Middle frontal gyrus (tissue), 1 donor: ENCODE measurements around the gene NISCH.

Source experiments
- DNase-seq: peaks from one replicate; pipeline ENCODE4 v3.0.0-alpha.2; 2015; ENCODE audit warnings: low spot score; ENCODE audit errors: extremely low spot score

NISCH gene

DNA sequence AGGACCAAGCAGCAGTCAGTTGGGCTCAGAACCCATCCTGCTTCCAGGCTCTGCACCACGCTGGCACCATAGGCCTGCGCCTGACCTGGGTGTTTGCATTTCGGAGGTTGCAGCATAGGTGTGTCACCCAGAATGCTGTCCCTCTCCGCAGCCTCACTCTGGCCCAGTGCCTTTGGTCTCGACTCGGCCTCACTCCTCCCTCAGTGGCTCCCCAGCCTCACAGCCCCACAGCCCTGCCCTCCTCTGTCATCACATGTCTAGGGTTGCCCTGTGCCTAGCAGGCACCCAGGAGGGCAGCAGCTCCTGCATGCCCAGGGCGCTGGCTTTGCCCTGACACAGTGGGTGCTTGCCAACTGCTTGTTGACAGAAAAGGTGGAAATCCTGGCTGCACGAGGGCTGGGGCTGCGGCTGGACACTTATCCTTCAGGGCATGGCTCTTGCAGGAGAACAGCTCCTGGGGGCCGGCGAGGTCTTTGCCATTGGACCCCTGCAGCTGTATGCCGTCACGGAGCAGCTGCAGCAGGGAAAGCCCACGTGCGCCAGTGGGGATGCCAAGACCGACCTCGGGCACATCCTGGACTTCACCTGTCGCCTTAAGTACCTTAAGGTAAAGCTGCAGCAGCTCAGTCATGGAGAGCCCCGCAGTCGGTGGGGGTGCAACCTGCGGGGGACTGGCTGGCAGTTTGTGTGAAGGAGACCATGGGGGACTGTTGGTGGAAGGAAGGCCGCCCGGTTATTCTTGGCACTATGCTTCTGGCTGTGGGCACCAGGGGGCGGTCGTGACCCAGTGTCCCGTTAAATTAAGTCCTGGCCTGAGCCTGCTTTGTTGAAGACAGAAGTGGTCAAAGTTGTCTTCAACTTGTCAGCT, 16.2 kb downstream of the NISCH start:
- DNase-seq: no peak

DNA sequence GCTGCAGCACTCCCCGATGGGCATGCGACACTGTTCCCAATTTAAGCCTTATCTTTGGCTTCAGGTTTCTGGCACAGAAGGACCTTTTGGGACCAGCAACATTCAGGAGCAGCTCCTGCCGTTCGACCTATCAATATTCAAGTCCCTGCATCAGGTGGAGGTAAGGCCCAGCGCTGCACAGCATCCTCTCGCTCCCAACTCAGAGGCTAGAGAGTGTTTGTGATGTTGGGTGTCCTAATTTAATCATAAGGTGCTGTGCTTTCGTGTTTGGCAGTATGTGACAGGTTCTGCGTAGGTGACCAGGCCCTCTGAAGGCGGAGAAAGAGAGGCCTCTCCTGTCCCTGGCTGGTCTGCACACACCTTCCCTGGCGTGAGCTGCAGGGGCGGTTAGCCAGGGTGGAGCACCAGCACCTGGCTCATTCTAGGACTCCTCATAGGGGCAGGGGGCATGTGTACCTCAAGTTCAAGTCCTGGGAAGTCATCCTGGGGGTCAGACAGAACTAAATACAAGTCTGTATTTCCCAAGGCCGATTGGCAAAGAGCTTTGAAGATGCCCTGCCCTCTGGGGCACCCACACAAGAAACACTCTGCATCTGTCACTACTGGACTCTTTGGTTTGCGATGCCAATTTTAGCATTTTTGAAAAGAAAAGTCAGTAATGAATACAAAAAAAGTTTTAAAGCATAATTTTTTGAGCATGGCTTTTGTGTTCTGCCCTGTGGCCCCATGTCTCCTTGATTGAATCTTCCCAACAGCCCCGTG, 17.0 kb downstream of the NISCH start:
- DNase-seq: no peak

GRCh38 chr3:52473026-52473425, 17.6 kb downstream of the NISCH start:
- DNase-seq: no peak

GRCh38 chr3:52477076-52477795, 21.8 kb downstream of the NISCH start:
- DNase-seq: no peak

GRCh38 chr3:52477796-52478095, 22.3 kb downstream of the NISCH start:
- no peak for DNase-seq

DNA sequence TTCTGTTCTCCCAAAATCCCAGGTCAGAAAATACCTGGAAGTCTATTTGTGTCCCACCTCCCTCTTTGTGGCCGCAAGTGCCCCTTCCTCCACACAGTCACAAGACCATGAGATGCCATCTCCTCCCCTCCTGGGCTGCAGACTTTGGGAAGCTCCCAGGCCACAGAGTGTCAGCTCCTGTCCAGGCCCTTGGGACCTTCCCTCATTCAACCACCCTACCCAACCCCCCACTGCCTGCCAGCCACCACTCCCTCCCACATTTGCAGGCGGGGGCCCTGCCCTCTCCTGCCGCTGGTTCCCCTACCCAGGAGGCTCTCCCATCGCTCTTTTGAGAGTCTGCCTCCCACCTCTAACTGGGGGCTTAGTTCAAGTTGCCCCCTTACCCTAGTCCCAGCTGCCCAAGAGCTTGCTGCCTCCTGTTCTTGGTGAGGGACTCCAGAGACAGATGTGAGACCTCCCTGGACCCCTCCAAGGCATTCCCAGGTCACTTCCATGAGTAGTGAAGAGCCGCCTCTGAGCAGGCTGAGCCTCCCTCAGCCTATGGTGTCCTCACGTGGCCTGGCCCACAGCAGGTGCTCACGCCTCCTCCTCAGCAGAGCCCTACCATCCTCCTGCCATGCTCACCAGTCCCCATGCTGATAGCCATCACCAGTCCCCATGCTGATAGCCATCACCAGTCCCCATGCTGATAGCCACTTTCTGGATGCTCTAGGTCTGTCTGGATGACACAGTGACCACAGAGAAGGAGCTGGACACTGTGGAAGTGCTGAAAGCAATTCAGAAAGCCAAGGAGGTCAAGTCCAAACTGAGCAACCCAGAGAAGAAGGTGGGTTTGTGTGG, 23.9 kb downstream of the NISCH start:
- DNase-seq: no peak

- DNase-seq: no peak
Measured at GRCh38 chr3:52479877-52480575, 24.6 kb downstream of the NISCH start.

DNA sequence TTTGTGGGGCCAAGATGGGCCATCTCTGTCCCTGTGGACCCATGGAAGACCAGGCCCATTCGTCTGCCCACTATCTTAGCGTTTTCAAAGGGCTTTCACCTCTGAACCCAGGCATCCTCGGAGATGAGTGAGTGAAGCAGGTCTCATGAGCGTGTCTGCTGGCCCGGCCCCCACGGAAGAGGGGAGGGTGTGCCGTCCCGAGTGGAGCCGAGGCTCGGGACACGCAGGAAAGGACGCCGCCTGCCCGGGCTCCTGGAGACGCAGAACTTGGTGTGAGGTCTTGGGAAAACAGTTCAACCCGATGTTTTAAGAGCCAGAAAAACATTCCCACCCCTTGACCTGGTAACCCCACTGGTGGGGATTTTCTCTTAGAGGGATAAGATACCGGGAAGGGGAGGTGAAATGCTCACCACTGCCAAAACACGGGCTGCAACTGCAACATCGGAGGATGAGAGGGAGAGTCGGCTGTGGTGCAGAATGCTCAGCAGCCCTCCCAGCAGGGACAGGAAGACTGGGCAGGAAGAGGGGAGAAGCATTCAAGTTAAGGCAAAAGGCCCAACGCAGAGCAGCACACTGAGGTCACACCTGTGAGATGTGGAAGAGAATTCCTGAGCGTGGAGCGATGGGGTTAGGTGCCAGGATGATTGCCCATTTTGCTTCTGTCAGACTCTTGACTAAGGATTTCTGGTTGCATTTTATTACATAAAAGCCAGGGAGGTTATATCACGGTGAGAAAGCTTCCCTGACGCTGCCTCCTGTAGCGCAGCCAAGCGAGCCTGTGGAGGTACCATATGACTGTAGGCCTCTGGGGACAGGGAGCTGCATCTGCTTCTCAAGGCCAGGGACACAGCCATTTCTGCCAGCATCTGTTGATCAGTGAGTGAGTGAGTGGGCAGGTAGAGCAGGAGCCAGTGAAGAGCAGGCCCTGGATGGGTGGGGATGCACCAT, 25.6 kb downstream of the NISCH start:
- DNase-seq: no peak

GRCh38 chr3:52481819-52482521, 26.6 kb downstream of the NISCH start:
- no peak for DNase-seq

- DNase-seq: no peak
Measured at GRCh38 chr3:52483081-52483480, 27.7 kb downstream of the NISCH start.

GRCh38 chr3:52483577-52484381, 28.4 kb downstream of the NISCH start:
- no peak for DNase-seq

DNA sequence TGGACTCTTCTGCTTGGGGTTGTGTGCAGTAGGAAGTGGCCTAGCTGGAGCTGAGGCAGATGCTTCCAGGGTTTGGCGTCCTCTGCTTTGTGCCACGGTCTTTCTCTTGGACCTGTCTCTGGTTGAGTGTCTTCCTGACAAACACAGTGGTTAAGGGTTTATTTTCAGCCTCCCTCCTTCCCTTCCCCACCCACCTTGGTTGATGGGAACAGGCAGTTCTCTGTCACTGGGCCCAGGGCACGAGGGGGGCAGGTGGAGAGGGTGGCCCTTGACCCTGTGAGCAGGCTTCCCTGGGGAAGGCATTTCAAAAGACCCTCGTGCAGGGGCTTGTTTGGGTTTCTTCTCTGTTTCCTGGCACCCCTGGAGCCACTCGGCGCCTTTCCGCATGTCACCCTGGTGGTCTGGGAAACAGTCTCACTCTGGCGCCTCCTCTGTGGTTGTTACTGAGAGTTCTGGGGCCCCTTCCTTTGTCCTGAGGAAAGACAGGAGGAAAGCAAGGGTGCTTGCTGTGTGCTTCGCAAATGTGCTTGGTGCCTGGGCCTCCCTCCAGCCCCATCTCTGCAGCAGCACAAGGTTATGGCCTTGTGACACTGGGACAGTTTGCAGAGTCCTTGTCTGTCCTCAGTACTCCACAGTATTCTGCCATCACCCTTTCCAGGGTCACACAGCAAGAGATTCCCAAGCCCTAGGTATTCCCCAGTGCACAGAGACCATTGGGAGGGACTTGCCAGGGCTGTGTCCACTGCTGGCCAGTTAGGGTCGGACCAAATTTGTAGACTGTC, 29.5 kb downstream of the NISCH start:
- DNase-seq: no peak

GRCh38 chr3:52487050-52487787, 31.8 kb downstream of the NISCH start:
- DNase-seq: no peak

GRCh38 chr3:52487788-52488691, 32.6 kb downstream of the NISCH start:
- no peak for DNase-seq

DNA sequence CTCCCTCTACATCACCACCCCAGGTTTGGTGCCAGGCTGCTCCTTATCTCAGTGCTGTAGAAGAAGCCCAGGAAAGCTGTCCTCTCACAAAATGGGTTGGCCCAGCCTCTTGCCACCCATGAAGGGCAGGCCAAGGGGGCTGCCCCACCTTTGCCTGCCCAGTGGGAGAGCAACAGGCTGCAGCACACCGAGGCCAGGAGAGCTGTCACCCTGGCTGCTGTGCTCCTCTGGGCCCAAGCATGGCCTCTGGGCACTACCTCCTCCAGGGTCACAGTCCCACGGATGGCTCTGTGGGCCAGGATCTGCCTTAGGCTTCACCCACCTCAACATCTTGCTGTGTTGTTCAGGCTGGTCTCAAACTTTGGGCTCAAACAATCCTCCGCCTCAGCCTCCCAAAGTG, 33.3 kb downstream of the NISCH start:
- DNase-seq: no peak

- DNase-seq: no peak
Measured at GRCh38 chr3:52489453-52489852, 34.0 kb downstream of the NISCH start.
